B cell (primary cell): Measurements from ENCODE around the gene RAB31. TPM values are rescaled to one million over a fixed set of nuclear protein-coding genes. Genes with fewer than 3 reads are reported as not detected.

Experiments
- ATAC-seq: fragments of 200-7000 bp; cut with Tn5 transposase; one replicate; pipeline ENCODE4 v1.10.0; 2021; ENCODE audit warnings: low read depth, mild to moderate bottlenecking, moderate number of reproducible peaks, moderate library complexity
- CTCF ChIA-PET: fragments of 350-600 bp; sonication (Branson Sonifier 250); formaldehyde crosslinking; loops from one replicate; lab custom pipeline; 2021; ENCODE audit warnings: antibody characterized with exemption, inconsistent platforms; lab: Charles Lee
- POLR2A ChIA-PET: fragments of 350-600 bp; sonication (Branson Sonifier 250); formaldehyde crosslinking; loops from one replicate; lab custom pipeline; 2021; ENCODE audit warnings: antibody characterized with exemption; lab: Charles Lee
- DNase-seq: peaks from one replicate; pipeline ENCODE4 v3.0.0; 2013
- H2AFZ ChIP-seq: 2 replicates; pipeline ENCODE4 v1.6.1; 2012; ENCODE audit warnings: mild to moderate bottlenecking, low read depth, low read length; ENCODE audit not compliant: insufficient read depth, poor library complexity, severe bottlenecking
- H3K27ac ChIP-seq, 2 donors: 1 replicate in 1 of 2; 2 replicates in 1 of 2; pipeline ENCODE4 v1.5.1; 2012 to 2013; ENCODE audit warnings: low read length in 2 of 2, mild to moderate bottlenecking in 2 of 2, moderate library complexity in 1 of 2
- H3K27me3 ChIP-seq, 4 experiments: fragments of 200-600 bp in 1 of 4; sonication (generic) in 1 of 4; replicated peaks in 1 of 4; 1 replicate in 2 of 4; 2 replicates in 2 of 4; pipeline versions ENCODE4 v1.6.1 to v1.7.0; 2013 to 2016; ENCODE audit warnings: low read length in 3 of 4, mild to moderate bottlenecking in 2 of 4, mixed read lengths in 1 of 4, moderate library complexity in 1 of 4; ENCODE audit not compliant: insufficient read depth in 4 of 4, control insufficient read depth in 3 of 4; ENCODE audit errors: control extremely low read depth in 1 of 4
- H3K36me3 ChIP-seq, 2 experiments: replicated peaks in 1 of 2; 1 replicate in 1 of 2; 2 replicates in 1 of 2; pipeline versions ENCODE4 v1.6.1 to v1.7.1; 2013; ENCODE audit warnings: low read length in 1 of 2; ENCODE audit not compliant: insufficient read depth in 2 of 2, control insufficient read depth in 1 of 2; ENCODE audit errors: control extremely low read depth in 1 of 2, extremely low read depth in 1 of 2
- H3K4me1 ChIP-seq, 2 donors: fragments of 200-600 bp in 1 of 2; sonication (generic) in 1 of 2; 1 replicate in 1 of 2; 2 replicates in 1 of 2; pipeline versions ENCODE4 v1.5.1 to v1.6.1; 2013 to 2017; ENCODE audit warnings: low read length in 2 of 2; ENCODE audit not compliant: control insufficient read depth in 2 of 2, insufficient read depth in 2 of 2
- H3K4me2 ChIP-seq: replicated peaks from 2 replicates; pipeline ENCODE3; 2012; ENCODE audit warnings: mild to moderate bottlenecking, low read depth, low read length; ENCODE audit not compliant: poor library complexity, severe bottlenecking
- H3K4me3 ChIP-seq, 5 experiments: fragments of 200-600 bp in 1 of 5; sonication (generic) in 1 of 5; 1 replicate in 3 of 5; 2 replicates in 2 of 5; pipeline versions ENCODE4 v1.5.1 to v1.7.0; 2011 to 2016; ENCODE audit warnings: low read length in 4 of 5, mild to moderate bottlenecking in 4 of 5, low read depth in 2 of 5, control low read depth in 1 of 5, moderate library complexity in 1 of 5; ENCODE audit not compliant: insufficient read depth in 1 of 5; ENCODE audit errors: control extremely low read depth in 1 of 5, extremely low read depth in 1 of 5
- H3K79me2 ChIP-seq: fragments of 200-600 bp; sonication (generic); one replicate; pipeline ENCODE4 v1.6.0; 2016; ENCODE audit warnings: low read length; ENCODE audit not compliant: control insufficient read depth, insufficient read depth
- H3K9ac ChIP-seq: fragments of 200-600 bp; sonication (generic); 2 replicates; pipeline ENCODE4 v1.6.1; 2017; ENCODE audit warnings: mild to moderate bottlenecking, low read length, moderate library complexity
- H3K9me3 ChIP-seq, 3 donors: one replicate each; pipeline versions ENCODE4 v1.6.1 to v1.7.1; 2013; ENCODE audit warnings: low read length in 2 of 3; ENCODE audit not compliant: control insufficient read depth in 2 of 3, insufficient read depth in 1 of 3; ENCODE audit errors: control extremely low read depth in 1 of 3
- H4K20me1 ChIP-seq: 2 replicates; pipeline ENCODE4 v1.6.0; 2012; ENCODE audit warnings: mild to moderate bottlenecking, low read length; ENCODE audit not compliant: insufficient read depth, control insufficient read depth, poor library complexity, severe bottlenecking
- H3K27ac Mint-ChIP-seq: one replicate; pipeline ENCODE4 v1.8.0; 2021; ENCODE audit warnings: mixed read lengths
- H3K27me3 Mint-ChIP-seq: one replicate; pipeline ENCODE4 v1.8.0; 2021; ENCODE audit warnings: mixed read lengths
- H3K4me1 Mint-ChIP-seq: one replicate; pipeline ENCODE4 v1.8.0; 2021; ENCODE audit warnings: mixed read lengths
- H3K4me3 Mint-ChIP-seq: one replicate; pipeline ENCODE4 v1.8.0; 2021; ENCODE audit warnings: mixed read lengths
- H3K9me3 Mint-ChIP-seq: one replicate; pipeline ENCODE4 v1.8.0; 2022; ENCODE audit warnings: mixed read lengths; ENCODE audit not compliant: insufficient read depth
- CTCF ChIP-seq: fragments of 200-600 bp; IDR thresholded peaks from one replicate; pipeline ENCODE4 v1.8.0; 2022; ENCODE audit warnings: antibody characterized with exemption, mild to moderate bottlenecking
- EZH2 ChIP-seq: IDR thresholded peaks from 2 replicates; pipeline ENCODE4 v1.6.1; 2012; ENCODE audit warnings: borderline replicate concordance, low read depth, mild to moderate bottlenecking, moderate library complexity, low read length; ENCODE audit not compliant: insufficient read depth, poor library complexity, severe bottlenecking
- WGBS: methylation state at CpG from one replicate; pipeline ENCODE4 v1.1.5; 2013; ENCODE audit warnings: missing lambda C conversion rate; ENCODE audit not compliant: insufficient coverage; 5-methylcytosine and 5-hydroxymethylcytosine counted together
- intact Hi-C: fragments of 100-400 bp; cut with micrococcal nuclease; formaldehyde crosslinking; loops from one replicate; pipeline ENCODE4 v1.10.0; 2022
- polyA plus RNA-seq: library from polyadenylated mRNA; depleted of rRNA; stranded (reverse); fragments of >200 nt; gene quantifications from 2 replicates; pipeline ENCODE4 v1.2.3, GENCODE V29; 2012
- total RNA-seq, 2 donors: library from RNA; stranded (reverse); fragments of 120-200 nt in 1 of 2; gene quantifications; 1 replicate in 1 of 2; 2 replicates in 1 of 2; pipeline versions ENCODE4 v1.2.3 to v1.2.4, GENCODE V29; 2013 to 2022

Gene RAB31
- total and polyA plus RNA-seq, 2 donors (not counting 1 experiment from before 2014, with no cell fraction given) = 15.5 to 44.6 TPM

DNA sequence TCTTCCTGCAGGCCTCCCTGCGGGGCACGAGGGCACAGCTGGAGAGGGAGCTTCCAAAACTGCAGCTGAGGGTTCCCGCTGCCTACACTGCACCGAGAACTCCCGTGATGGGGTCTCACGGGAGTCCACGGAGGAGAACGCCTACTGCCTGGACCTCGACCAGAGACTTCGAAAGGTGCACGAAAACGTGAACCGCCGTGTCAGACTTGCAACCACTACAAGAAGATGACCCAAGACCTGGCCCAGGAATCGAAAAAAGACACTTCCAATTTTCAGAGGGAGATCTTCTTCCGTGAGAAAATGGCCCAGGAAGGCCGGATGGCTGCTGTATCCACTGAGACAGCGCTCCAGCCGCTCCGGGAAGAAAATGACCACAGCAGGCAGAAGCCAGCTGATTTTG lies 124.8 kb downstream of the RAB31 start:
- ChIA-PET POLR2A (no interaction called here), CTCF (no interaction called here)
- H3K9me3 ChIP-seq = no peaks in the 10 kb centered on the region
- 95% methylated on average over 20 of the region's 20 CpGs for WGBS
- Mint-ChIP-seq H3K27me3 (no peaks in the 10 kb centered on the region), H3K4me1 (peaks cover 9% of the 10 kb centered on the region), H3K9me3 (no peaks in the 10 kb centered on the region), H3K4me3 (no peak overlapping the region), H3K27ac (no peak overlapping the region)
- H3K27ac ChIP-seq = no peak overlapping the region
- TF ChIP-seq EZH2 (no peak), CTCF (no peak)
- H3K4me1 ChIP-seq = no peaks in the 10 kb centered on the region
- no peak for ATAC-seq
- no peak overlapping the region for H3K4me3 ChIP-seq
- DNase-seq = no peak
- no peaks in the 10 kb centered on the region for H3K27me3 ChIP-seq
- H3K36me3 ChIP-seq = peaks cover 0 to 12% of the 10 kb centered on the region in 2 experiments
- no peak overlapping the region for H3K4me2 ChIP-seq
- H3K9ac ChIP-seq = no peak overlapping the region
- intact Hi-C loops = no loop called here
- H4K20me1 ChIP-seq = peaks cover 3% of the 10 kb centered on the region
- no peak overlapping the region for H2AFZ ChIP-seq
- H3K79me2 ChIP-seq = no peaks in the 10 kb centered on the region

DNA sequence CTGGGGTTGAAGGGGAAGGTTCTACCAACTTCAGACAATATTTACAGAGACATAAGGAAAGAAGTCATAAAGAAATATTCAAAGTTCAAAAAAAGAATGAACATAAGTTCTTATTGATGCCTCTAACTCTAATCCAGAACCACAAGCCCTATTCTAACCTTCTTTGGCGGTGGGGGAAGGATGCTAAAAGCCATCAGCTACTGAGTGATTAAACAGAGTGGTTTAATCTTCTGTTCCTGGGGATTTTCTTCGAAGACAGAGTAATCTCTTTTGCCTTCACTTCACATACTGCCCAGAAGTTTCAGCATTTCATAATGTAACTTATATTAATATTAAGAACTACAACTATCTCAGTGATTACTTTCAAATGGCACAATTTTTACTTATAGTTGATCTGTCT lies 126.5 kb downstream of the RAB31 start:
- DNase-seq = no peak
- ChIA-PET CTCF (no interaction called here), POLR2A (no interaction called here)
- no peaks in the 10 kb centered on the region for H3K4me1 ChIP-seq
- H3K79me2 ChIP-seq = no peaks in the 10 kb centered on the region
- no peak overlapping the region for H3K4me3 Mint-ChIP-seq
- H3K9ac ChIP-seq = no peak overlapping the region
- no peak overlapping the region for H3K27ac ChIP-seq
- no peak overlapping the region for H2AFZ ChIP-seq
- no peak overlapping the region for H3K27ac Mint-ChIP-seq
- no peak overlapping the region for H3K4me2 ChIP-seq
- intact Hi-C loops = no loop called here
- H3K9me3 Mint-ChIP-seq = no peaks in the 10 kb centered on the region
- H3K4me1 Mint-ChIP-seq = peaks cover 4% of the 10 kb centered on the region
- no peaks in the 10 kb centered on the region for H3K27me3 Mint-ChIP-seq
- H4K20me1 ChIP-seq = peaks cover 3% of the 10 kb centered on the region
- no peak for ATAC-seq
- H3K9me3 ChIP-seq = no peaks in the 10 kb centered on the region
- H3K36me3 ChIP-seq = peaks cover 0 to 16% of the 10 kb centered on the region in 2 experiments
- no CpG with 5 or more reads among the region's 2 CpGs for WGBS
- H3K4me3 ChIP-seq = no peak overlapping the region
- TF ChIP-seq EZH2 (no peak), CTCF (no peak)
- no peaks in the 10 kb centered on the region for H3K27me3 ChIP-seq
